Body of pancreas (tissue), 4 donors: Measurements from ENCODE around the gene PLCB1. TPM values are rescaled to one million over a fixed set of nuclear protein-coding genes. Genes with fewer than 3 reads are reported as not detected.

Experiments used
- ATAC-seq: fragments of 150-250 bp; one replicate; pipeline ENCODE4 v1.9.1; 2016
- DNase-seq, 4 donors: peaks; one replicate each; pipeline ENCODE4 v3.0.0-alpha.2; 2019
- H3K27ac ChIP-seq, 4 donors: fragments of 200-600 bp; sonication (generic); 1 replicate in 3 of 4; 2 replicates in 1 of 4; pipeline versions ENCODE4 v1.5.1 to v1.6.1; 2016 to 2019; ENCODE audit warnings: mild to moderate bottlenecking in 1 of 4, mixed read lengths in 1 of 4, moderate library complexity in 1 of 4
- H3K27me3 ChIP-seq, 2 donors: fragments of 200-600 bp; sonication (generic); one replicate each; pipeline ENCODE4 v1.6.0; 2016; ENCODE audit warnings: mild to moderate bottlenecking in 1 of 2
- H3K36me3 ChIP-seq, 2 donors: fragments of 200-600 bp; sonication (generic); replicated peaks in 1 of 2; 2 replicates each; pipeline ENCODE4 v1.5.1; 2016; ENCODE audit warnings: low read depth in 2 of 2; ENCODE audit not compliant: insufficient read depth in 1 of 2
- H3K4me1 ChIP-seq: fragments of 200-600 bp; sonication (generic); one replicate; pipeline ENCODE4 v1.6.0; 2016
- H3K4me3 ChIP-seq, 2 donors: fragments of 200-600 bp; sonication (generic); 1 replicate in 1 of 2; 2 replicates in 1 of 2; pipeline ENCODE4 v1.5.1; 2016 to 2019
- H3K9me3 ChIP-seq, 3 donors: fragments of 200-600 bp; sonication (generic); 1 replicate in 2 of 3; 2 replicates in 1 of 3; pipeline ENCODE4 v1.5.1; 2016
- POLR2A ChIP-seq, 3 donors: fragments of 450-650 bp; IDR thresholded peaks; one replicate each; pipeline ENCODE4 v1.6.1; 2016; ENCODE audit warnings: antibody characterized with exemption in 3 of 3, mild to moderate bottlenecking in 2 of 3
- WGBS, 2 donors: methylation state at CpG; one replicate each; pipeline ENCODE4 v1.1.5; 2017; 5-methylcytosine and 5-hydroxymethylcytosine counted together
- intact Hi-C: fragments of 100-400 bp; cut with DNase I; formaldehyde crosslinking; loops from one replicate; pipeline ENCODE4 v1.15.1; 2023
- total RNA-seq, 2 donors: library from RNA; depleted of rRNA; stranded (reverse); fragments of >200 nt; gene quantifications; one replicate each; pipeline ENCODE4 v1.1.0, GENCODE V29; 2016
- TF ChIP-seq, protein P1 (sequence below), 7 experiments: fragments of 450-650 bp in 4 of 7; fragments of 200-600 bp in 3 of 7; sonication (generic) in 3 of 7; IDR thresholded peaks; one replicate each; pipeline ENCODE4 v1.5.1; 2016 to 2019; ENCODE audit warnings: antibody characterized with exemption in 7 of 7

The PLCB1 gene
- total RNA-seq, 2 donors from 2014 or later: 32.9 to 46.1 TPM

DNA sequence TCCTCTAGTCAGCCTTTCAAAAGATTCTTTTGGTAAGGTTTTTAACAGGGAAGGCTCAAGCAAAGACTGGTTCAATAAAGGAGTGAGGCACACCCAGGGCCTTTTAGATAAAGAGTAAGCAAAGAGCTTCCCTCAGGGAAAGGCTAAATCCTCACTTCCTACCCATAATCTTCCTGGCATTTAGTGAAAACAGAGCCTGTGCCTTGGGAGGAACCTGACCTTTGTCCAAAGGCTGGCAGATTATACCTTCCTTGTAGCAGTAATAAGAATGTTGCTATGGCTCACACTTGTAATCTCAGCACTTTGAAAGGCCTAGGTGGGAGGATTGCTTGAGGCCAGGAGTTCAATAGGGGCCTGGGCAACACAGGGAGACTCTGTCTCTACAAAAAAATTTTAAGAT is 656.8 kb downstream of the PLCB1 start:
- no peak for ATAC-seq
- Histone ChIP-seq H3K4me1 (no peaks in the 10 kb centered on the region), H3K27ac (no peak overlapping the region), H3K36me3 (no peaks in the 10 kb centered on the region), H3K27me3 (no peaks in the 10 kb centered on the region), H3K4me3 (no peak overlapping the region), H3K9me3 (no peaks in the 10 kb centered on the region)
- TF ChIP-seq POLR2A (IDR thresholded peaks at IDR 0.05): no peak
- TF ChIP-seq, protein P1, sequence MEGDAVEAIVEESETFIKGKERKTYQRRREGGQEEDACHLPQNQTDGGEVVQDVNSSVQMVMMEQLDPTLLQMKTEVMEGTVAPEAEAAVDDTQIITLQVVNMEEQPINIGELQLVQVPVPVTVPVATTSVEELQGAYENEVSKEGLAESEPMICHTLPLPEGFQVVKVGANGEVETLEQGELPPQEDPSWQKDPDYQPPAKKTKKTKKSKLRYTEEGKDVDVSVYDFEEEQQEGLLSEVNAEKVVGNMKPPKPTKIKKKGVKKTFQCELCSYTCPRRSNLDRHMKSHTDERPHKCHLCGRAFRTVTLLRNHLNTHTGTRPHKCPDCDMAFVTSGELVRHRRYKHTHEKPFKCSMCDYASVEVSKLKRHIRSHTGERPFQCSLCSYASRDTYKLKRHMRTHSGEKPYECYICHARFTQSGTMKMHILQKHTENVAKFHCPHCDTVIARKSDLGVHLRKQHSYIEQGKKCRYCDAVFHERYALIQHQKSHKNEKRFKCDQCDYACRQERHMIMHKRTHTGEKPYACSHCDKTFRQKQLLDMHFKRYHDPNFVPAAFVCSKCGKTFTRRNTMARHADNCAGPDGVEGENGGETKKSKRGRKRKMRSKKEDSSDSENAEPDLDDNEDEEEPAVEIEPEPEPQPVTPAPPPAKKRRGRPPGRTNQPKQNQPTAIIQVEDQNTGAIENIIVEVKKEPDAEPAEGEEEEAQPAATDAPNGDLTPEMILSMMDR (IDR thresholded peaks at IDR 0.05): no peak
- no peak for DNase-seq
- intact Hi-C loops: no loop called here

DNA sequence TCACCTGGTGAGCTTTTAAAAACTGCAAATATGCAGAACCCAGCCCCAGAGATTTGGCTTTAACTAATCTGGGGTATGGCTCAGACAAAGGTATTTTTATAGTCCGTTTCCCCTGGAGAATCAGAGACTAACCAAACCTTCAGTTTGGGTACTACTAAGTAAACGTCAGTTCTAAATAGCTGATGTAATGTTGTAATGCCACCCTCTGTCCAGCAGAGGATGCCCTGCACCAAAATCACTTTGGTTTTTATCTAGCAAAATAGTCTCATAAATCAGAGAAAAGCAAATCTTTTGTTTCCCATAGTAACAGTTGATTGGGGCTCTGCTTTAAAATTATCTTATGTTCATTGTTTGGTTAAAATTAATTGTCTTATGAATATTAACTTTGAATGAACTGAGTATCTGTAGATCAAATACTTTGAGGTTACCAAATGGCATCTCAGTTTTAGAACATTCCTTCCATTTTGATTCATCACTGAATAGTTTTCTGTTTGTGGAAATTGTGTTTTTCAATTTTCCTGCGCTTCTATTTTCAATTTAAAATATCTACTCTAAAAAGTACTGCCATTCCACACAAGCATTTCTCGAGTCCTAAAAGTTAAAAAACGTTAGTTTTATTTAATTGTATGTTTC is 658.5 kb downstream of the PLCB1 start:
- no peak for TF ChIP-seq POLR2A (IDR thresholded peaks at IDR 0.05)
- TF ChIP-seq, protein P1 (IDR thresholded peaks at IDR 0.05): peak; percentile 81 to 94 (median 91)
- peak; percentile 50 to 67 (median 54) for DNase-seq
- H3K9me3 ChIP-seq: no peaks in the 10 kb centered on the region
- peak; percentile 71 for ATAC-seq
- no peaks in the 10 kb centered on the region for H3K36me3 ChIP-seq
- no peak overlapping the region for H3K4me3 ChIP-seq
- intact Hi-C loops: loop anchor here (10.0 kb wide), 1 partner anchor 574 kb away; no protein-coding TSS in a partner anchor
- H3K4me1 ChIP-seq: no peaks in the 10 kb centered on the region
- WGBS, 2 donors: 53% methylated on average over 5 of the region's 5 CpGs
- H3K27me3 ChIP-seq: no peaks in the 10 kb centered on the region
- no peak overlapping the region for H3K27ac ChIP-seq

DNA sequence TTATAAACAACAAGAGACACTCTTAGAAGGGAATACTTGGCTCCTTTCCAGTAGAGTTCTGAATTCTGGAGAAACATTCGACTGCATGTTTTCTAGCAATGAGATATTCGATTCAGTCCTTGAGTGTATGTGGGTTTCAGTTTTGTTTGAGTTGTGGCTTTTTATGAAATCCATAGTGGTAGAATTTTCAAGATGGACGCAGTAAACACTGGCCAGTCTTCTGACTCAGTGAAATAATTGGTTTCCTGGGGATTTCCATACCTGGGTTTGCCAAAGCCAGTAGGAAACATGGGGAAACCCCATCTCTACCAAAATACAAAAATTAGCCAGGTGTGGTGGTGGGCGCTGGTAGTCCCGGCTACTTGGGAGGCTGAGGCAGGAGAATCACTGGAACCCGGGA is 663.3 kb downstream of the PLCB1 start:
- Histone ChIP-seq H3K36me3 (no peaks in the 10 kb centered on the region), H3K9me3 (no peaks in the 10 kb centered on the region), H3K27ac (no peak overlapping the region), H3K4me1 (no peaks in the 10 kb centered on the region), H3K27me3 (no peaks in the 10 kb centered on the region), H3K4me3 (no peak overlapping the region)
- intact Hi-C loops: loop anchor here (10.0 kb wide), 1 partner anchor 569 kb away; no protein-coding TSS in a partner anchor
- no peak for DNase-seq
- TF ChIP-seq, protein P1 (IDR thresholded peaks at IDR 0.05): no peak
- no peak for TF ChIP-seq POLR2A (IDR thresholded peaks at IDR 0.05)
- WGBS, 2 donors: 87 to 92% methylated on average over 6 of the region's 6 CpGs
- ATAC-seq: no peak

DNA sequence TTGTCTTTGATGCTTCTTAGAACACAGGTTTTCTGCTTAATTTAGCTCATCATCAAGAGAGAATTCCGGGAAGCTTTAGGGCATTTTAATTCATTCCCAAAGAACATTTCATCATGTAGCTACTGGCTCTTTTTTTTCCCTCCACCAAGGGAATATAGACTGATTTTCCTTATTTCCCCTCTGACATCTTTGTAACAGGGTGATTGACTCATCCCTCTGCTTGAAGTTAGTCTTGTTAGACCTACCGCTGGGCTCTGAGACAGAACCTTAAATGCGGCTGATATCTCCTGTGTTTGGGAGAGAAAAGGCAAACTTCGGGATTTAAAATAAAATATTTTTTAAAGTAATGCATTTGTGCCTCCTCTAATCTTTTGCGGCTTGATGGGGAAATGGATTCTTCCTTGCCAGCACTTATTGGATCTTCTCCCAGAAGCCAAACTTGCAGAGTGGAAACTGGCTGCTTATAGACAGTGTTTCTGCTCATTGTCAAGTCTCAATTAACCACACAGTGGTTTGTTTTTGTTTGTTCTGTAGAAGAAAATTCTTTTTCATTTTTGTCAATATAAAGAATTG is 664.1 kb downstream of the PLCB1 start:
- no peaks in the 10 kb centered on the region for H3K4me1 ChIP-seq
- H3K36me3 ChIP-seq: no peaks in the 10 kb centered on the region
- H3K27me3 ChIP-seq: no peaks in the 10 kb centered on the region
- TF ChIP-seq, protein P1 (IDR thresholded peaks at IDR 0.05): no peak
- no peak for TF ChIP-seq POLR2A (IDR thresholded peaks at IDR 0.05)
- 62 to 74% methylated on average over 5 of the region's 5 CpGs for WGBS, 2 donors
- ATAC-seq (no peak), DNase-seq (no peak)
- no peak overlapping the region for H3K4me3 ChIP-seq
- H3K9me3 ChIP-seq: no peaks in the 10 kb centered on the region
- H3K27ac ChIP-seq: peak overlapping the region in 1 of 4 donors; percentile 1
- intact Hi-C loops: loop anchor here (10.0 kb wide), 1 partner anchor 569 kb away; no protein-coding TSS in a partner anchor

DNA sequence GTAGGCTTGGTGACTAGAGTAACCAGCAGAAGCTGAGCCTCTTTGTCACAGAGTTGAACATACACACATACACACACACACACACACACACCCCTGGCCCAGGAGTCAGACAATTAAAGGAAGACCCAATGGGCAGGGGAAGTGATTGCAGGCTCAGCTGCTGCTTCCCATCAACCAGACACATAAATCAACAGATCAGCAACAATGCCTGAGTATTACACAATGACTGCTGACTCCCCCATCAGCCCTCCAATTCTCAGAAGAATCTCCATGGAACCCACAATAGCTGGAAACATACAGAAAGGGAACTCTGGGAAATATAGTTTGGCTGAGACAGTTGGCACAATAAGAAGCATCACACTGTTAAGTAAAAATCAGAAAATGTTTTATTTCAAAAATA is 666.4 kb downstream of the PLCB1 start:
- no peak for TF ChIP-seq POLR2A (IDR thresholded peaks at IDR 0.05)
- TF ChIP-seq, protein P1 (IDR thresholded peaks at IDR 0.05): no peak
- no peak overlapping the region for H3K27ac ChIP-seq
- no peaks in the 10 kb centered on the region for H3K27me3 ChIP-seq
- ATAC-seq (peak; percentile 38), DNase-seq (peak in 1 of 4 donors; percentile 19)
- no peaks in the 10 kb centered on the region for H3K4me1 ChIP-seq
- H3K36me3 ChIP-seq: no peaks in the 10 kb centered on the region
- no peak overlapping the region for H3K4me3 ChIP-seq
- H3K9me3 ChIP-seq: no peaks in the 10 kb centered on the region
- intact Hi-C loops: loop anchor here (10.0 kb wide), 1 partner anchor 566 kb away; no protein-coding TSS in a partner anchor
